ENCODE data around the gene ADSS1.
"Not testable (repeated sequence)": the region's sequence is repeated elsewhere in the genome, so short reads cannot be mapped to it uniquely, and the experiment has no call there.

The ADSS1 gene

GRCh38 chr14:104746071-104746545 is 22.1 kb downstream of the ADSS1 start:
- no peak overlapping the region for H3K4me3 Mint-ChIP-seq
- no peak for TF ChIP-seq CTCF (IDR thresholded peaks at IDR 0.05)
- H3K4me1 Mint-ChIP-seq, result peaks cover 42% of the 10 kb centered on the region
- no peak for DNase-seq
- no peak overlapping the region for H3K27ac Mint-ChIP-seq
- H3K9me3 Mint-ChIP-seq, result peaks cover 19% of the 10 kb centered on the region
- peaks cover 3% of the 10 kb centered on the region for H3K27me3 Mint-ChIP-seq (ENCODE audit: low read depth, poor library complexity)
- peaks cover 13% of the 10 kb centered on the region for H3K36me3 Mint-ChIP-seq (ENCODE audit: low read depth)

- no peak for DNase-seq
- H3K27ac Mint-ChIP-seq, result peak overlapping the region; percentile 39
- H3K4me3 Mint-ChIP-seq, result no peak overlapping the region
- TF ChIP-seq CTCF (IDR thresholded peaks at IDR 0.05), result no peak
- peaks cover 3% of the 10 kb centered on the region for H3K27me3 Mint-ChIP-seq (ENCODE audit: low read depth, poor library complexity)
- H3K9me3 Mint-ChIP-seq, result peaks cover 20% of the 10 kb centered on the region
- H3K4me1 Mint-ChIP-seq, result peaks cover 42% of the 10 kb centered on the region
- peaks cover 13% of the 10 kb centered on the region for H3K36me3 Mint-ChIP-seq (ENCODE audit: low read depth)
These were observed 23.0 kb downstream of the ADSS1 start for GRCh38 chr14:104746934-104747481.

- Mint-ChIP-seq H3K27ac (no peak overlapping the region), H3K4me1 (peaks cover 42% of the 10 kb centered on the region), H3K4me3 (no peak overlapping the region), H3K9me3 (peaks cover 25% of the 10 kb centered on the region), H3K36me3 (ENCODE audit: low read depth) (peaks cover 13% of the 10 kb centered on the region), H3K27me3 (ENCODE audit: low read depth, poor library complexity) (peaks cover 5% of the 10 kb centered on the region)
- no peak for DNase-seq
- no peak for TF ChIP-seq CTCF (IDR thresholded peaks at IDR 0.05)
These were observed 23.8 kb downstream of the ADSS1 start for GRCh38 chr14:104747876-104748275.

- peak overlapping the region; percentile 6 for H3K27ac Mint-ChIP-seq
- H3K4me1 Mint-ChIP-seq, result peaks cover 50% of the 10 kb centered on the region
- H3K9me3 Mint-ChIP-seq, result peaks cover 25% of the 10 kb centered on the region
- TF ChIP-seq CTCF (IDR thresholded peaks at IDR 0.05), result no peak
- DNase-seq, result no peak
- H3K36me3 Mint-ChIP-seq (ENCODE audit: low read depth), result peaks cover 13% of the 10 kb centered on the region
- peaks cover 7% of the 10 kb centered on the region for H3K27me3 Mint-ChIP-seq (ENCODE audit: low read depth, poor library complexity)
- no peak overlapping the region for H3K4me3 Mint-ChIP-seq
These were observed 25.2 kb downstream of the ADSS1 start for GRCh38 chr14:104749111-104749649.

GRCh38 chr14:104750056-104750752 is 26.2 kb downstream of the ADSS1 start:
- H3K27ac Mint-ChIP-seq, result no peak overlapping the region
- no peak for TF ChIP-seq CTCF (IDR thresholded peaks at IDR 0.05)
- peaks cover 13% of the 10 kb centered on the region for H3K36me3 Mint-ChIP-seq (ENCODE audit: low read depth)
- peaks cover 25% of the 10 kb centered on the region for H3K9me3 Mint-ChIP-seq
- H3K4me1 Mint-ChIP-seq, result peaks cover 60% of the 10 kb centered on the region
- peak overlapping the region; percentile 28 for H3K4me3 Mint-ChIP-seq
- DNase-seq, result no peak
- H3K27me3 Mint-ChIP-seq (ENCODE audit: low read depth, poor library complexity), result peaks cover 7% of the 10 kb centered on the region

- H3K9me3 Mint-ChIP-seq, result peaks cover 25% of the 10 kb centered on the region
- not testable (repeated sequence) for H3K27me3 Mint-ChIP-seq (ENCODE audit: low read depth, poor library complexity); H3K27ac Mint-ChIP-seq; DNase-seq
- peak overlapping the region; percentile 28 for H3K4me3 Mint-ChIP-seq
- H3K36me3 Mint-ChIP-seq (ENCODE audit: low read depth), result peaks cover 13% of the 10 kb centered on the region
- H3K4me1 Mint-ChIP-seq, result peaks cover 57% of the 10 kb centered on the region
These were observed 26.7 kb downstream of the ADSS1 start for GRCh38 chr14:104750753-104751057.

All from nephron progenitor cell (in vitro differentiated cells).